Measurements from ENCODE around the gene ZNF554.
"Not testable (repeated sequence)": the region's sequence is repeated elsewhere in the genome, so short reads cannot be mapped to it uniquely, and the experiment has no call there.

Gene ZNF554

DNA sequence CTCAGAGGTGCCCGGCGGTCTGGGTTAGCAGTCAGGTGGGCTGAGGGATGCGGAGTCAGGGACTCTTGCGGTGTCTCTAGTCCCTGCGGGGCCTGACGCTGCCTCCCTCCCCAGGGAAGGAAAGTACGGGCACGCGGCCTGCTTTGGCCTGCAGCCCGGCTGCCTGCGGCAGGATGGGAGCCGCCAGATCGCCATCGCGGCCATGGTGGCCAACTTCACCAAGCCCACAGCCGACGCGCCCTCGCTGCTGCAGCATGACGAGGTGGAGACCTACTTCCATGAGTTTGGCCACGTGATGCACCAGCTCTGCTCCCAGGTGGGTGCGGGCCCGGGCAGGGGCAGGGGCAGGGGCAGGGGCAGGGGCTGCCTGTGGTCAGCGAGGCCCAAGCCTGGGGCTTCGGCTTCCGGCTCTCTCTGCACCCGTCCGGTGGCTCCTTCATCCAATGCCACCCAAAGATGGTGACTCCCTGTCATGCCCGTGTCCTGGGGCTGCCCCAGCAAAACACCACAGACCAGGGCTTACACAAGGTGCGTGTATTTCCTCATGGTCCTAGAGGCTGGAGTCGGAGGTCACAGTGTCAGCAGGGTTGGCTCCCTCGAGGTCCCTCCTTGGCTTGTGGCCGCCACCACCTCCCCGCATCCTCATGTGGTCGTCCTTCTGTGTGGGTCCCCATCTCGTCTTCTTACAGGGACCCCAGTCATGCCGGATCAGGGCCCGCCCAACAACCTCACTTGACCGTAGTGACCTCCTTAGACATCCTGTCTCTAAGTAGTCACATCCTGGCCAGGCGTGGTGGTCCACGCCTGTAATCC is 11.3 kb upstream of the ZNF554 start:
- no peak for DNase-seq

DNA sequence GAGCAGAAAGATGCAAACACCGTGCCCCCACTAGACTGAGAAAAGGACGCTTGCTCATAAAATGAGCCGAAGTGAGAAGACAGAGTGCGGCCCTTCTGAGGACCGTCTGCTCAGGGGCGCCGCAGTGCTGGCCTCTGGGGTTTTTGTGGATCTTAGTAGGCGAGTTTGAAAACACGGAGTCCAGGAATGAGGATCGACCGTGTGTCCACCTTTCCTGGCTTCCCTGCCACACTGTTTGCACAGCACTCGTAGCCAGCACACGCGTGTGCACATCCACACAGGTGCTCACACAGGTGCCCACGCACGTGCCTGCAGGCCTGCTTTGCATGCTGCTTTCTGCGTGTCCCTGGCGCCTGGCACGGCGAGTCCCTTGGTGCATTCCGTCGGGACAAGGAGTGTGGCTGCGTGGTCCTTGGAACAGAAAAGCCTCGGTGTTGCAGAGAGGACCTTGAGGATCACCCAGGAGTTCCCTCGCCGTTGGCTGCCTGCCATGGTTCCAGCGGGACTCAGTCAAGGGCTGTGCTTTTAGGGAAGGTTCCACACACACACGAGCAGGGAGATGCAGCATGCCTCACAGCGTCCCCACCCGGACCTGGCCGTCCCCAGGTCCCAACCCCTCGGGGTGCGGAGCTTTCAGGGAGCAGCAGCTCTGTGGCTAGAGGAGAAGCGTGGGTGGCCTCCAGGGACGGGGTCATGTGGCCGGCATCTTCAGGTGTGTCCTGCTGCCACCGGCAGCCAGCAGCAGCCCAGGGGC is 10.1 kb upstream of the ZNF554 start:
- DNase-seq: no peak

DNA sequence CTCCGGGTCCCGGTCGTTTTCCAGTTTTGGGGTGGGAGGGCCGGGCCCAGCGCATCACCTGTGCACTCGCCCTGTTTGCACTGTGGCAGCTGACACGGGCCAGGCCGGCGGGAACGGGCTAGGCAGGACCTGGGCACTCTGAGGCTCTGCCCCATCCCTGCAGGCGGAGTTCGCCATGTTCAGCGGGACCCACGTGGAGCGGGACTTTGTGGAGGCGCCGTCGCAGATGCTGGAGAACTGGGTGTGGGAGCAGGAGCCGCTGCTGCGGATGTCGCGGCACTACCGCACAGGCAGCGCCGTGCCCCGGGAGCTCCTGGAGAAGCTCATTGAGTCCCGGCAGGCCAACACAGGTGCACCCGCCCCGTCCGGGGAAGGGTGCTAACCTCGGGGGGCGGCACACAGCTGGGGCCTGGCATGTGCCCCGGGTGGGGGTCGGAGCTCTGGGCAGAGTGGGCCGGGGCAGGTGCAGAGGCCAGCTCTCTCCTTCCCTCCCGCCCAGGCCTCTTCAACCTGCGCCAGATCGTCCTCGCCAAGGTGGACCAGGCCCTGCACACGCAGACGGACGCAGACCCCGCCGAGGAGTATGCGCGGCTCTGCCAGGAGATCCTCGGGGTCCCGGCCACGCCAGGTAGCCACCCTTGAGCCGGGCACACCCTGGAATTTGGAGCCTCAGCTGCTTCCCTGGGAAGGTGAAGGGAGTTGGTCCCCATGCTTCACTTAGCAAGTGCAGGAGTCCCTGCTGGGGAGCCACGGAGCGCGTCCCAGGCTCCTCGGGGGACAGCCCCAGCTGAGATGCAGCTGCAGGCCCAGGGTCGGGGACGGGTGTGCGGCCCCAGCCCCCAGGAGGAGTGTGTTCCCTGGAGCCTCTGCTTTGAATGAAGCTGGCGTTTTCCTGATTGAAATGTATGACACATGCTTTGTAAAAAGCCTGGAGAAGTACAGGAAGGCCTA is 9.3 kb upstream of the ZNF554 start:
- DNase-seq: no peak

DNA sequence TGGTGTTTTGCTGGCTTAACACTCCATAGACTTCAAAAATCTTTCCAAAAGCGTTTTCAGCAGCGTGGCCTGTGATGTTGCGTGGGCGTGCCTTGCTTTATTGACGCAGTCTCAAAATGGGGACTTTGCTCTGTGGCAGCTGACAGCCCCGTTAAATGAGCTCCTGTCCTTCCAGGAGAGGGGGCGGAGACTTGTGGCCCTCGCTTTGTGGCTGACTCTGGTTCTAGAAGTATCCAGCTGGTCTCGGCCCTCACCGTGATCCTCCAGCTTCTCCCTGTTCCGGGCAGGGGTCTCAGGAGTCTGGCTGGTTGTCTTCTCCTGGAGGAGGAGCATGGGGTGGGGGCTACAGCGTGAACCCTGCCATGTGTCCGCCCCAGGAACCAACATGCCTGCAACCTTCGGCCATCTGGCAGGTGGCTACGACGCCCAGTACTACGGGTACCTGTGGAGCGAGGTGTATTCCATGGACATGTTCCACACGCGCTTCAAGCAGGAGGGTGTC is 8.4 kb upstream of the ZNF554 start:
- no peak for DNase-seq

DNA sequence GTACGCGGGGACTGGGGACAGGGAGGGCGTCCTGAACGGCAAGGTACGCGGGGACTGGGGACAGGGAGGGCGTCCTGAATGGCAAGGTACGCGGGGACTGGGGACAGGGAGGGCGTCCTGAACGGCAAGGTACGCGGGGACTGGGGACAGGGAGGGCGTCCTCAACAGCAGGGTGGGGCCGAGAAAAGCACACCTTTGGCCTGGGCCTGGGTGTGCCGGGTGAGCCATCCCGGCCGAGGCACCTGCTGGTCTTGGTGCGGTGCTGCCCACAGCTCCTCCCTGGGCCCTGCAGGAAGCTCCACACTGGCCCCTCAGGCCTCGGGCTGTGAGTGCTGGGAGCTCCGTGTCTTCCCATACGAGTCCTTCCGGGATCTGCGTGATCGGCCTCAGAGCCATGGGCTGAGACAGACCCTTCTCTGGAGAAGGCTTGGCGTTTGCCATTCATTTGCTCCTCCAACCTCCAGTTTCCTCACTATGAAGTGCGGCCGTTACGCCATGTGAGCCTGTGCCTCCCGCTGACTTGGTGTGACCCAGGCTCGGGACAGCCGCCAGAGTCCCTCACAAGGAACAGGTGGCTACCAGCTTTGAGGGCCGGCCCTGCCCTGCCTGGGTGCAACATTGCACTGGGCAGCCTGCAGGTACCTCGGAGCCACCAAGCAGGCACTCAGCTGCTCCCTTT is 7.8 kb upstream of the ZNF554 start:
- DNase-seq: no peak

DNA sequence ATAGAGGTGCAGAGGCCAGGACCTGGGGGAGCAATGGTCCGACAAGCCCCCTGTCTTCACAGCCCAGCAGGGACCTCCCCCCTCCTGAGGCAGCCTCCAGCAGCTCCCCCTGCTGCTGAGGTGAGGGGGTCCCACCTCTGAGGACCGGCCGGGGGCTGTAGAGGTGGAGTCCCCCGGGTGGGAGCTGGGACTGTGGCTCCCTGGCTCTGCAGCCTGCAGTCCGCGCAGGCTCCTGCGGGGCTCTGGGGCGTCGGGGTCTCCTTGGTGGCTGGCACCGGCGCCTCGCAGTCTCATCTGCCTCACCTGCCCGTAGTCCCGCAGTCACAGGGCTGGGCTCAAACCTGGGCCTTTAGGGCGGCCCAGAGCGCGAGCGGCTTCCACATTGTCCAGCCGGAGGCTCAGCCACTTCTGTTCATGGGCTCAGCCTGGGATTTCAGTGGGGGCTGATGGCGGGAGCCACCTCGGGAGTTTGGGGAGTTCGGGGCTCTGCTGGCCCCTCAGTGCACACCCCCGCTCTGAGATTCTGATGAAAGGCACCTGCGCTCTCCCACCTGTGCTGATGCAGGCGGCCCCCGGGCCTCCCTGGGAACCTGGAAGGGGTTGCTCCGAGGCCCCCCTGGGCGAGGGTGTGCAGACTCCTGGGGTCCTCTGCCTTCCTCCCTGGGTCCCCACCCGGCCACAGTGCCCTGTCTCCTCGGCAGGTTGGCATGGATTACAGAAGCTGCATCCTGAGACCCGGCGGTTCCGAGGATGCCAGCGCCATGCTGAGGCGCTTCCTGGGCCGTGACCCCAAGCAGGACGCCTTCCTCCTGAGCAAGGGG is 7.0 kb upstream of the ZNF554 start:
- DNase-seq: no peak

DNA sequence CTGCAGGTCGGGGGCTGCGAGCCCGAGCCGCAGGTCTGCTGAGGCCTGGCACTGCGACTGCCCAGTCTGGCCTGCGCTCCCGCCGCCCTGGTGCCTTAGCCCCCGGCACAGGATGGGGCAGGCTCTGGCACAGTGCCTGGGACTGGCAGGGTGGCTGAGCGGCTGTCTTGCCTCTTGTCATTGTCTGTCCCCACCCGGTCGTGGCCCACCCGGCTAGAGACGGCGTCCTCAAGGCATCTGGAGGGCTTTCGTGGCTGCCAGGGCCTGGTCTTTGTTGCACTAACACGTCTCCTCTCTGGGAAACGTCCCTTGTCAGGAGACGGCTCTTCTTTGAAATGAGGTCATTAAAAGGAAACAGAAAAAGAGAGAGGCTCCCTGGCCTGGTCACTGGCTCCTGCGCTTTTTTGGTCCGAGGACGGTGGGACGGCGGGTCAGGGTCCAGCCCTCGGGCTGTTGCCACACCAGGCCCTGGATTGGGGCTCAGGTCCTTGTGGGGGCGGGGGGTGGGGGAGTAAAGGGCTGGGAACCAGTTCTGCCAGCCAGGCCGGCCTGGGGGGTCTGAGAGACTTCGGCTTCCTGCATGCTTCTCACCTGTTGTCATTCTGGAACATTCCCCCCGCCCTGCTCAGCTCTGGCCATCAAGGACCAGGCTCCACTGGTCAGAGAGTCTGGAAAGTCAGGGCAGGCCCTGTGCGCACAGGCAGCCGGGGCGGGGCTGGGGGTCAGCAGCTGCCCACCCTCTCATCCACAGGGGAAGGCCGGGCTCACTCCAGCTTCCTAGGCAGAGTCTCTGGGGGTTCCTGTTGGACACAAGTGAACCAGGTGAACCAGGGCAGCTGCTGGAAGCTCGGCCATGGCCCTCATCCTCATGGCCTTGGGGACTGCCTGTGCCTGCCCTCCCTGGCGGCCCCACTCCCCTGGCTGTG is 6.2 kb upstream of the ZNF554 start:
- no peak for DNase-seq

DNA sequence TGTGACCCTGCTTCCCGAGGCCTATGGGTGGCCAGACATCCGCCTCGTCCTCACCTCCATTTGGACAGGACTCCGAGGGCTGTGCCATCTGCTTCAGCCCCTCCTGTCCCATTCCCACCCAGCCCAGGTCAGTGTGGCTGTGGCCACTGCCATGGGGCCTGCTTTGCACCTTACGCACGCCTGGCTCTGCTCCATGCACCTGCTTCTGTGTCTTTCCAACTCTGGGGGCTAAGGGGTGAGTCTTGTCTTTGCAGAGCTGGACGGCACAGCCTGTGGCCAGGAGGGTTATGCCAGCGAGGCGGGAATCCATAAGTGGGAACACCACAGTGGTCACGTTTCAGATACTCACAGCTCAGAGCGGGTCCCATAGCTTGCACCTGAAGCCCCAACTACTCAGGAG is 5.2 kb upstream of the ZNF554 start:
- no peak for DNase-seq

DNA sequence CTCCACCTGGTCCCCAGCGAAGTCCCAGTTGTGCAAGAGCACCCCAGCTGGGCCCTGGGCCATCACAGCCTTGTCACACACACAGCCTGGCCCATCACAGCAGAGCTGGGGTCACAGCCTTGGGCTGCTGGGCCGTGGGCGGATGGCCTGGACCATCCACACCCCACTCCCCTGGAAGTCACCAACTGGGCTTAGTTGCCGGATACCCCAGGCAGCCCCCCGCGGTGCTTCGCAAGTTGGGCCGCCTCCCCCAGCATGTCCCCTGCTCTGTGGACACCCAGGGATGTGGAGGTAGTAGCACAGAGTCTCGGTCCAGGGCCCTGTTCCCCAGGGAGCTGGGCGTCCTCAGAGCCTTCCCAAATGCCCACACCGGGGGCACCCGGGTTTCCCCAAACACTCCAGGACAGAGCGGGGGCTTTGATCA is 4.5 kb upstream of the ZNF554 start:
- no peak for DNase-seq

DNA sequence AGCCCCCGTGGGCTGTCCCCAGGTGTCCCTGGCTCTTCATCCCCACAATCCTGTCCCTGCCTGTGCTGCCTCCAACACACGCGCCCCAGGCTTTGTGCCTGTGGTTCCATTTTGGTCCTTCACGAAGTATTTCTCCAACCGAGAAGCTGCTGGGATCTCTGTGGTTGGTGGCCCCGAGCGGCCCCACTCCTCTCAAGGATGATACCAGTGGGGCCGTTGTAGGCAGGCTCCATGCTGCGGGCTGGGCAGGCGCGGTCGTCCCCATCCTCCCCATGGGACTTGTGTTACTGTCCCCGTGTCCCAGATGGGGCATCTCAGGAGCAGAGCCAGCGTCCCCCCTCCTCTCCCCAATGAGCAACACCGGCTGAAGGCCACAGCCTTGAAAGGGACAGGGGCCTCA is 3.7 kb upstream of the ZNF554 start:
- DNase-seq: no peak

DNA sequence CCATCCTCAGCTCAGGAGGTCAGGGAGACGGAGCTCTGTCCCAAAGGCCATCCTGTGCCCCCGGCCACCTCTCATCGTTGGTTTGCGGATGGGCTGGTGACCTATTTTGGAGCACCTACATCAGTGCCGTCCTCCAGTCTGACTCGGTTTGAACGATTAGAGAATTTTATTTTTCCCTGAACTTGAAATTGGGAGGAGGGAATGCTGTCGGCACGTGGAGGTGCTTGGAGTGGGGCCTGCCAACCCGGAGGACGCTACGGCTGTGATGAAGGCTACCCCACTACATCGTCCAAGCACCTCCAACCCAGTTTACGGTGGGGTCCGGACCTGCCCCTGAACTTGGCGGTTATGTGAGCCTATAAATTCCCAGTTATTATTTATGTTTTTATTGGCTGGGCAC is 3.0 kb upstream of the ZNF554 start:
- DNase-seq: no peak

DNA sequence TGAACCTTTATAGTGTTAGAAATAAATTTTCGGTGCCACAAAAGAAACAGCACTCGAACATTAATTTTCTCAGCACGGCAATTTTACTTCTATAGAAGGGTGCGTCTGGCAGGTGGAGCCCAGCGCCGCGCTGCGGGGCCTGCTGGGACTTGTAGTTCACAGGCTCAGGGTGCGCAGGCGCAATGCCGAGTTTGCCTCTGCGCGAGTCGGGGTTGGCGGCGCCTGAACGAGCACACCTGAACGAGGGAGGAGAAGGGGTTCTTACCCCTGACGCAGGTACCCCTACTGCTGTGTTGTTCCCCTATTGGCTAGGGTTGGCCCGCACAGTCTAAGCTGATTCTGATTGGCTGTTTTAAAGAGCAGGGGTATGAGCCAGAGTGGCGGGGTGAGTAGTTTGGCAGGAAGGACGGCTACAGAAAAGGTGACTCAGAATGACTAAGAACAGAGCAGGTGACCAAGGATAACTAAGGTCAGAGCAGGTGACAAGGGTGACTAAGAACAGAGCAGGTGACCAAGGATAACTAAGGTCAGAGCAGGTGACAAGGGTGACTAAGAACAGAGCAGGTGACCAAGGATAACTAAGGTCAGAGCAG is 2.3 kb upstream of the ZNF554 start:
- DNase-seq: not testable (repeated sequence)

DNA sequence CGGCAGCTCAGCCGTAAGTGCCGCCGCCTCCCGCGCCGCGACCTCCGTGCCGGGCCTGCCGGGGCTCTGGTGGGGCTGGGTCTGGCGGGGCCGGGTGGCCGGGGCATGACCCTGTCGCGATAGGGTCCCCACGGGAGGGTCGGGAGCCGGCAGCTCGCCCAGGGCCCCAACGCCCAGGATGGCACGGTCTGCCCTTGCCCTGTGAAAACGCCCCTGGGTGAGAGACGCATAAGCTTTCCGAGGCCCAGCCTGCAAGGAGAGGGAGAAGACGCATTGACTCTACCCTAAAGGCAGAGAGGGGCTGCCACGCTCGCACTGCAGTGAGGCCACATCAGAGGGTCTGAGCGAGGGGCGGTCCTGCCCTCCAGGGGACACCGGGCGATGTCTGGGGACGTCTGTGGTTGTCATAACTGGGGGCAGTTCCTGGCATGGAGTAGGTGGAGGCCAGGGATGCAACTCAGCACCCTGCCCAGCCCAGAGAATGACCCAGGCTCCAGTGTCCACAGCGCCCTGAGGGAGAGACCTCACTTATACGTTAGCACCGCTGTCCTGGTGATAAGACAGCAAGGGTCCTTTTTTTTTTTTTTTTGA is 539 bp downstream of the ZNF554 start:
- DNase-seq: peak; percentile 32

DNA sequence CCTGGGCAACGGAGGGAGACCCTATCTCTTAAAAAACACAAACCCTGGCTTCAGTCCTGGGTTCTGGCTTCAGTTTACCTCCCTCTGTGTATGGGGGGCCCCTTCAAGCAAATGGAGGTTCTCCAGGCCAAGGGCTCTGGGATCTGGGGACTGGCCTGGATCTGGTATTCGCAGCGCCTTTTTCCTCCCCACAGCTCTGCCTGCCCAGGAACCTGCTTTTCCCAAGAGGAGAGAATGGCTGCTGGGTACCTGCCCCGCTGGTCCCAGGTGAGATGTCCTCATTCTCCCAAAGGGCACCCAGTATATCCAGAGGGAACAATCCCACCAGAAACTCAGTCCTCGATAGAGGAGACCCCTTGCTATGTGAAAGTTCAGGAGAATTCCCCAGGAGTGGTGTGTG is 3.2 kb downstream of the ZNF554 start:
- DNase-seq: no peak

DNA sequence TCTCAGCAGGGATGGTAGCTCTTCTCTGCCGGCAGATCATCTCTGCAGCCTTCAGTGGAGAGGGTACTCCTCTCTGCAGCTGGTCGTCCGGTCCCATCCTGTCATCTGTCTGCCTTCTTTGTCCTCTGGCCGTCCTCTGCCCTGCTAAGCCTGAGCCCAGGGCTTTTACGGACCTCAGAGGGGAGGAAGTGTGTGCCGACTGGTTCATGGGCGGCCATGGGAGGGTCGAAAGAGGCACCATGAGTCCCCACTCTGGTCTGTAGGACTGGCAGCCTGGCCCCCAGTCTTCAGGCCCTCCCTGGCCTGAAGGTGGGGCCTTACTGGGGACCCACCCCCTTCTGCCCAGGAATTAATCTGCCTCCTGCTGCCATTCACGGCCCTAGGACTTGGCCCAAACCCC is 4.0 kb downstream of the ZNF554 start:
- no peak for DNase-seq

DNA sequence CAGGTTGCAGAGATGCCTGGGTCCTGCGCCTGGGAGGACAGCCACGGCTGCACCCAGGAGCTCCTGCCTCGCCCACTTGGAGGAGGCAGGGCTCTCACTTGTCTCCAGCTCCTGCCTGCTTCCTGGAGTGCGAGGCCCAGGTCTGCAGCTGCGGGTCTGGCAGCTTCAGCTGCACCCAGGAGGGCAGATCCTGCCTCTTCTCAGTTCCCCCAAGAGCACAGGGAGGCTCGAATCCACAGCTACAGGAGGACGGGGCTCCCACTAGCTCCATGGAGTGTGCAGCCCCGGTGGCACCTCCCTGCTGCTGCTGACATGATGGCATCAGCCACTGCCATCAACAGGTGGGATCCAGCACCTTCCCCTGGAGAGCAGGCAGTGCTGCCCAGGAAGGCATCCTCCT is 4.5 kb downstream of the ZNF554 start:
- no peak for DNase-seq

DNA sequence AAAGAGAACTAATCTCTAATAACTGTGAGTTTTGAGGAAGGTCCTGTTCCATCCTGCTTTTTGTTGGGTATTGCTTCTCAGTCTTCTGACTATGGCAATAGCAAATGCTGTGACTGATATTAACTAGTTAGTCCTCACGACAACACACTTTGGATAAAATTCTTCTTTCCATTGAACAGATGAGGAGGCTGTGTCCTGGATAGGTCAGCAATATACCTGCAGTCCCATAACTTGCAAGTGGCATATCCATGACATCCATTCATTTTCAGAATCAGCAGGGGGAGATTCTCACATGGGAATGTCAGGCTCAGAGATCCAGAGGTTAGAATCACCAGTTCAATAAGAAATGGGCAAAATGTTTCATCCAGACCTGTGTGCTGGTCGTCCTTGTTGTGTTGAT is 7.4 kb downstream of the ZNF554 start:
- no peak for DNase-seq

DNA sequence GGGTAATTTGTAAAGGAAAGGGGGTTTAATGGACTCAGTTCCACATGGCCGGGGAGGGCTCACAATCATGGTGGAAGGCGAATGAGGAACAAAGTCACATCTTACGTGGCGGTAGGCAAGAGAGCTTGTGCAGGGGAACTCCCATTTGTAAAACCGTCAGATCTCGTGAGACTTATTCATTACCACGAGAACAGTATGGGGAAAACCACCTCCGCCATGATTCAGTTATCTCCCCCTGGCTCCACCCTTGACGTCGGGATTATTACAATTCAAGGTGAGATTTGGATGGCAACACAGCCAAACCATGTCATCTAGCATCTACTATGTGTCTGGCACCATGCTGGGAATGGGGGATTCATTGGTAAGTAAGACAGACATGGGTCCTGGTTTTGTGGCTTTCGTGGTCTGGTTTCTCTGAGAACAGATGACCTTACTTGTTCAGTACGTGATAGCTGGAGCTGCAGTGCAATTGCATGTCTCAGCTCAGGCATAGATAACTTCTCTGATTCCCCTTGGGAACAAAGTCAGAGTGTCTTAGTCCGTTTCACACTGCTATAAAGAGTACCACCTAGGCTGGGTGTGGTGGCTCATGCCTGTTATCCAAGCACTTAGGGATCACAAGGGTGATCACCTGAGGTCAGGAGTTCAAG is 8.3 kb downstream of the ZNF554 start:
- DNase-seq: no peak

DNA sequence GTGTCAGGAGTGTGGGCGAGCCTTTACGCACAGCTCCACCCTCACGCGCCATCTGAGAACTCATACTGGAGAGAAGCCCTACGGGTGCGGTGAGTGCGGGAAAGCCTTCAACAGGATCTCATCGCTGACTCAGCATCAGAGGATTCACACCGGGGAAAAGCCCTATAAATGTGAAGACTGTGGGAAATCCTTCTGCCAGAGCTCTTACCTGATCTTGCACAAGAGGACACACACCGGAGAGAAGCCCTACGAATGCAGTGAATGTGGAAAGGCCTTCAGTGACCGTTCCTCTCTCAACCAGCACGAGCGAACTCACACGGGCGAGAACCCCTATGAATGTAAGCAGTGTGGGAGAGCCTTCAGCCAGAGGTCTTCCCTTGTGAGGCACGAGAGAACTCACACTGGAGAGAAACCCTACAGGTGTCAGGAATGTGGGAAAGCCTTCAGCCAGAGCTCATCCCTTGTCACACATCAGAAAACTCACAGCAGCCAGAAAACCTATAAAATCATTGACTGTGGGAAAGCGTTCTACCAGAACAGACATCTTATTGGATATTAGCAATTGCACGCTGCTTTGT is 14.7 kb downstream of the ZNF554 start:
- no peak for DNase-seq

All from stimulated activated CD8-positive, alpha-beta memory T cell treated with anti-CD3 and anti-CD28 coated beads, Interleukin-4, amount 100 ng/mL, for 48 hours (primary cell).